Body of pancreas (tissue), 4 donors: Measurements from ENCODE around the gene COG2.

Experiments used
- POLR2A ChIP-seq, 3 donors: fragments of 450-650 bp; IDR thresholded peaks; one replicate each; pipeline ENCODE4 v1.6.1; 2016; ENCODE audit warnings: antibody characterized with exemption in 3 of 3, mild to moderate bottlenecking in 2 of 3
- TF ChIP-seq, protein P1 (sequence below), 7 experiments: fragments of 450-650 bp in 4 of 7; fragments of 200-600 bp in 3 of 7; sonication (generic) in 3 of 7; IDR thresholded peaks; one replicate each; pipeline ENCODE4 v1.5.1; 2016 to 2019; ENCODE audit warnings: antibody characterized with exemption in 7 of 7

GRCh38 chr1:230717251-230717650 lies 75.0 kb downstream of the COG2 start:
- TF ChIP-seq, protein P1, sequence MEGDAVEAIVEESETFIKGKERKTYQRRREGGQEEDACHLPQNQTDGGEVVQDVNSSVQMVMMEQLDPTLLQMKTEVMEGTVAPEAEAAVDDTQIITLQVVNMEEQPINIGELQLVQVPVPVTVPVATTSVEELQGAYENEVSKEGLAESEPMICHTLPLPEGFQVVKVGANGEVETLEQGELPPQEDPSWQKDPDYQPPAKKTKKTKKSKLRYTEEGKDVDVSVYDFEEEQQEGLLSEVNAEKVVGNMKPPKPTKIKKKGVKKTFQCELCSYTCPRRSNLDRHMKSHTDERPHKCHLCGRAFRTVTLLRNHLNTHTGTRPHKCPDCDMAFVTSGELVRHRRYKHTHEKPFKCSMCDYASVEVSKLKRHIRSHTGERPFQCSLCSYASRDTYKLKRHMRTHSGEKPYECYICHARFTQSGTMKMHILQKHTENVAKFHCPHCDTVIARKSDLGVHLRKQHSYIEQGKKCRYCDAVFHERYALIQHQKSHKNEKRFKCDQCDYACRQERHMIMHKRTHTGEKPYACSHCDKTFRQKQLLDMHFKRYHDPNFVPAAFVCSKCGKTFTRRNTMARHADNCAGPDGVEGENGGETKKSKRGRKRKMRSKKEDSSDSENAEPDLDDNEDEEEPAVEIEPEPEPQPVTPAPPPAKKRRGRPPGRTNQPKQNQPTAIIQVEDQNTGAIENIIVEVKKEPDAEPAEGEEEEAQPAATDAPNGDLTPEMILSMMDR (IDR thresholded peaks at IDR 0.05) = no peak
- TF ChIP-seq POLR2A (IDR thresholded peaks at IDR 0.05) = no peak
